HepG2 (cell line): ENCODE measurements around the gene ABI3BP. TPM values are rescaled to one million over a fixed set of nuclear protein-coding genes. Genes with fewer than 3 reads are reported as not detected.

ENCODE experiments used
- ATAC-seq: fragments of 200-7000 bp; cut with Tn5 transposase; 3 replicates; pipeline ENCODE4 v1.9.1; 2020; ENCODE audit warnings: mild to moderate bottlenecking, moderate library complexity
- BruUV-seq: library from RNA; stranded (reverse); fragments of 400-500 nt; replicated peaks from 2 replicates; lab custom pipeline; 2021; lab: Mats Ljungman, UMichigan
- CTCF ChIA-PET: fragments of 300-600 bp; formaldehyde crosslinking; extraction: SDS; loops from one replicate; lab custom pipeline; 2021; ENCODE audit warnings: low total read pairs, inconsistent platforms, low intra/inter-chr PET ratio; lab: Yijun Ruan, JAX
- POLR2A ChIA-PET: fragments of 350-600 bp; sonication (Branson Sonifier 250); formaldehyde crosslinking; loops from one replicate; lab custom pipeline; 2020; ENCODE audit warnings: antibody characterized with exemption, inconsistent platforms; lab: Yijun Ruan, JAX
- DNase-seq: peaks from one replicate; pipeline ENCODE4 v3.0.0-alpha.2; 2015; ENCODE audit warnings: low spot score
- FAIRE-seq: peaks from 3 replicates; lab custom pipeline; 2011; peaks lifted over from hg19 to GRCh38; lab: Jason Lieb, UNC
- H2AFZ ChIP-seq: one replicate; pipeline ENCODE4 v1.6.1; 2011; ENCODE audit warnings: low read length, inconsistent platforms
- H3K27ac ChIP-seq: fragments of 300-600 bp; 3 replicates; pipeline ENCODE4 v1.8.0; 2011; ENCODE audit warnings: mixed run types, mild to moderate bottlenecking, mixed read lengths, low read length, inconsistent platforms; ENCODE audit not compliant: insufficient read depth; ENCODE audit errors: extremely low read length
- H3K27me3 ChIP-seq, 2 experiments: fragments of 200-600 bp in 1 of 2; 2 replicates in 1 of 2; 3 replicates in 1 of 2; pipeline versions ENCODE4 v1.6.0 to v1.8.0; 2011; ENCODE audit warnings: low read length in 2 of 2, mild to moderate bottlenecking in 2 of 2, moderate library complexity in 2 of 2, inconsistent platforms in 1 of 2; ENCODE audit not compliant: insufficient read depth in 2 of 2, control insufficient read depth in 1 of 2
- H3K36me3 ChIP-seq, 2 experiments: fragments of 200-600 bp in 1 of 2; replicated peaks in 1 of 2; 2 replicates in 1 of 2; 3 replicates in 1 of 2; pipeline versions ENCODE4 v1.5.1 to v1.8.0; 2011; ENCODE audit warnings: low read length in 2 of 2, inconsistent platforms in 1 of 2; ENCODE audit not compliant: insufficient read depth in 2 of 2, control insufficient read depth in 1 of 2
- H3K4me1 ChIP-seq: 2 replicates; pipeline ENCODE4 v1.5.1; 2012; ENCODE audit warnings: low read length, inconsistent platforms; ENCODE audit not compliant: insufficient read depth
- H3K4me2 ChIP-seq: 2 replicates; pipeline ENCODE4 v1.6.0; 2011; ENCODE audit warnings: low read depth, low read length, inconsistent platforms
- H3K4me3 ChIP-seq, 3 experiments: fragments of 200-600 bp in 1 of 3; sonication (generic), shearing (Covaris generic) in 1 of 3; replicated peaks in 1 of 3; 2 replicates each; pipeline ENCODE4 v1.5.1; 2011 to 2016; ENCODE audit warnings: low read length in 3 of 3, inconsistent platforms in 2 of 3, low read depth in 2 of 3, mild to moderate bottlenecking in 2 of 3, control low read depth in 1 of 3, mixed read lengths in 1 of 3; ENCODE audit not compliant: insufficient read depth in 1 of 3
- H3K79me2 ChIP-seq: one replicate; pipeline ENCODE4 v1.6.1; 2011; ENCODE audit warnings: low read length, inconsistent platforms; ENCODE audit not compliant: insufficient read depth
- H3K9ac ChIP-seq: 2 replicates; pipeline ENCODE4 v1.6.0; 2011; ENCODE audit warnings: mild to moderate bottlenecking, low read depth, low read length, inconsistent platforms; ENCODE audit not compliant: insufficient read depth
- H3K9me3 ChIP-seq: 2 replicates; pipeline ENCODE4 v1.5.1; 2012; ENCODE audit warnings: mild to moderate bottlenecking, low read length
- H4K20me1 ChIP-seq: 2 replicates; pipeline ENCODE4 v1.6.0; 2011; ENCODE audit warnings: inconsistent platforms, mild to moderate bottlenecking, low read length, moderate library complexity; ENCODE audit not compliant: insufficient read depth
- KDM5B ChIP-seq: sonication (generic); formaldehyde crosslinking; IDR thresholded peaks from 2 replicates; pipeline ENCODE4 v1.4.0; 2020; ENCODE audit warnings: missing genetic modification reagents, mild to moderate bottlenecking, borderline replicate concordance
- NFAT5 ChIP-seq: sonication (generic); formaldehyde crosslinking; IDR thresholded peaks from 2 replicates; pipeline ENCODE4 v1.4.0; 2020; ENCODE audit warnings: missing genetic modification reagents
- SMYD3 ChIP-seq: sonication (generic); formaldehyde crosslinking; IDR thresholded peaks from 2 replicates; pipeline ENCODE4 v1.8.1; 2023; ENCODE audit warnings: mild to moderate bottlenecking, missing genetic modification reagents
- SSRP1 ChIP-seq: IDR thresholded peaks from 2 replicates; pipeline ENCODE4 v1.6.1; 2016; ENCODE audit warnings: control low read depth
- ZBTB21 ChIP-seq: sonication (generic); formaldehyde crosslinking; IDR thresholded peaks from 2 replicates; pipeline ENCODE4 v1.4.0; 2020; ENCODE audit warnings: missing genetic modification reagents
- ZNF607 ChIP-seq: sonication (generic); formaldehyde crosslinking; IDR thresholded peaks from 2 replicates; pipeline ENCODE4 v1.5.1; 2020; ENCODE audit warnings: missing genetic modification reagents, mild to moderate bottlenecking, borderline replicate concordance
- ZSCAN25 ChIP-seq: sonication (generic); formaldehyde crosslinking; IDR thresholded peaks from 2 replicates; pipeline ENCODE4 v1.8.0; 2022; ENCODE audit warnings: mild to moderate bottlenecking, missing genetic modification reagents
- WGBS: methylation state at CpG from one replicate; pipeline ENCODE4 v1.1.6; 2017; ENCODE audit warnings: low lambda C conversion rate; 5-methylcytosine and 5-hydroxymethylcytosine counted together
- in situ Hi-C: cut with HindIII; loops from 2 replicates; pipeline ENCODE4 v1.10.0; 2017; ENCODE audit warnings: low pct_unique_long_range_greater_than_20kb; ENCODE audit not compliant: extremely low pct_ligation_motif_present
- intact Hi-C: fragments of 100-400 bp; cut with micrococcal nuclease; formaldehyde crosslinking; loops from one replicate; pipeline ENCODE4 v1.10.0; 2022; ENCODE audit not compliant: unreplicated experiment
- polyA plus RNA-seq, 8 experiments: library from polyadenylated mRNA; depleted of rRNA in 3 of 8; stranded (reverse) in 7 of 8; unstranded in 1 of 8; fragments of >200 nt; fragmentation: Illumina TruSeq in 4 of 8; extraction: Trizol in 4 of 8; gene quantifications; 2 replicates each; pipeline versions ENCODE4 v1.2.1 to v1.2.3, GENCODE V29; 2011 to 2016; ENCODE audit warnings: low read depth in 4 of 8, missing spikeins in 1 of 8, mixed read lengths in 1 of 8; ENCODE audit not compliant: insufficient read depth in 1 of 8
- total RNA-seq, 5 experiments: library from RNA; depleted of rRNA; stranded (reverse); fragments of >200 nt; fragmentation: Illumina TruSeq; extraction: Trizol; gene quantifications; 2 replicates each; pipeline ENCODE4 v1.2.3, GENCODE V29; 2016; ENCODE audit warnings: low read depth in 1 of 5

ABI3BP gene
- total and polyA plus RNA-seq, 2 of the 13 experiments (the other 11 are each of a cell fraction or from before 2014, with no cell fraction given): not detected

- ChIA-PET POLR2A (no interaction called here), CTCF (no interaction called here)
- no TSS peak for BruUV-seq
- Histone ChIP-seq H3K4me1 (no peaks in the 10 kb centered on the region), H3K27ac (no peak overlapping the region), H3K4me2 (no peak overlapping the region), H3K36me3 (no peaks in the 10 kb centered on the region), H3K9ac (no peak overlapping the region), H4K20me1 (no peaks in the 10 kb centered on the region), H3K4me3 (no peak overlapping the region), H3K27me3 (no peaks in the 10 kb centered on the region), H3K79me2 (no peaks in the 10 kb centered on the region), H3K9me3 (no peaks in the 10 kb centered on the region), H2AFZ (no peak overlapping the region)
- in situ Hi-C loops: no loop called here
- intact Hi-C loops: no loop called here
- WGBS: 0% methylated on average over 4 of the region's 4 CpGs
- DNase-seq (no peak), FAIRE-seq (no peak), ATAC-seq (no peak)
- TF ChIP-seq SSRP1 (CRISPR knock-in tag): no peak
- TF ChIP-seq NFAT5 (CRISPR knock-in tag): no peak
- no peak for TF ChIP-seq SMYD3 (CRISPR knock-in tag)
- TF ChIP-seq KDM5B (CRISPR knock-in tag): no peak
- no peak for TF ChIP-seq ZSCAN25
- no peak for TF ChIP-seq ZBTB21
- no peak for TF ChIP-seq ZNF607 (CRISPR knock-in tag)
Observed at GRCh38 chr3:100954990-100955389, 38.2 kb downstream of the ABI3BP start.
